Kidney (tissue), 14 donors: ENCODE data around the gene NECAB3. TPM values are rescaled to one million over a fixed set of nuclear protein-coding genes. Genes with fewer than 3 reads are reported as not detected.

Experiments used
- DNase-seq, 5 donors: peaks; one replicate each; pipeline ENCODE4 v3.0.0-alpha.2; 2013 to 2020
- FAIRE-seq: peaks from 2 replicates; lab custom pipeline; 2012; peaks lifted over from hg19 to GRCh38; lab: Jason Lieb, UNC
- H3K27ac ChIP-seq, 2 donors: one replicate each; pipeline ENCODE4 v1.7.0; 2013; ENCODE audit warnings: low read depth in 2 of 2, low read length in 2 of 2, inconsistent platforms in 1 of 2
- H3K27me3 ChIP-seq: one replicate; pipeline ENCODE4 v1.7.1; 2013; ENCODE audit warnings: low read length, inconsistent platforms; ENCODE audit not compliant: control insufficient read depth, insufficient read depth
- H3K36me3 ChIP-seq, 3 donors: one replicate each; pipeline versions ENCODE4 v1.7.0 to v1.7.1; 2013; ENCODE audit warnings: low read length in 3 of 3, control low read depth in 1 of 3, inconsistent platforms in 1 of 3; ENCODE audit not compliant: insufficient read depth in 3 of 3, control insufficient read depth in 2 of 3
- H3K4me1 ChIP-seq, 3 donors: one replicate each; pipeline versions ENCODE4 v1.7.0 to v1.7.1; 2013; ENCODE audit warnings: low read length in 3 of 3, inconsistent platforms in 1 of 3, low read depth in 1 of 3; ENCODE audit not compliant: control insufficient read depth in 2 of 3, insufficient read depth in 2 of 3
- H3K4me3 ChIP-seq, 3 donors: one replicate each; pipeline versions ENCODE4 v1.7.0 to v1.8.1; 2013; ENCODE audit warnings: low read length in 3 of 3, control low read depth in 1 of 3, inconsistent platforms in 1 of 3
- H3K9ac ChIP-seq, 3 donors: one replicate each; pipeline versions ENCODE4 v1.7.0 to v1.7.1; 2013; ENCODE audit warnings: low read length in 3 of 3, control low read depth in 1 of 3, inconsistent platforms in 1 of 3
- H3K9me3 ChIP-seq, 3 donors: one replicate each; pipeline versions ENCODE4 v1.7.0 to v1.7.1; 2013; ENCODE audit warnings: low read length in 3 of 3, control low read depth in 1 of 3, inconsistent platforms in 1 of 3; ENCODE audit not compliant: control insufficient read depth in 2 of 3, insufficient read depth in 1 of 3
- intact Hi-C: fragments of 100-400 bp; cut with DNase I; formaldehyde crosslinking; loops from one replicate; pipeline ENCODE4 v1.11.1; 2022
- polyA plus RNA-seq: library from polyadenylated mRNA; stranded (reverse); fragments of 350-450 nt; fragmentation: Illumina TruSeq; extraction: RNeasy Lipid Tissue Mini Kit (QIAGEN cat#74804); gene quantifications from one replicate; pipeline ENCODE4 v1.2.3, GENCODE V29; 2014; ENCODE audit warnings: low read depth, low replicate concordance; ENCODE audit not compliant: insufficient read depth
- total RNA-seq: library from RNA; stranded (reverse); fragmentation: NEBNext Ultra II Directional; extraction: Animal tissue kit (Norgen Biotek cat#: 25700); gene quantifications from one replicate; pipeline ENCODE4 v1.2.1, GENCODE V29; 2021
- TF ChIP-seq, protein P1 (sequence below): IDR thresholded peaks from 3 replicates; pipeline ENCODE4 v1.5.1; 2012; ENCODE audit warnings: mild to moderate bottlenecking, moderate library complexity, borderline replicate concordance; ENCODE audit not compliant: insufficient read depth; ENCODE audit errors: extremely low read depth
- donor health status: control.
- donor health status: control.
- donor health status: control.
- donor health status: control.
- donor health status: control.
- donor health status: DM: yes; HTN: yes; CAD: no.
- donor health status: Normal renal cell carcinoma (clear cell type).

Gene NECAB3
- total and polyA plus RNA-seq, 2 donors from 2014 or later: 19.7 to 35.6 TPM

DNA sequence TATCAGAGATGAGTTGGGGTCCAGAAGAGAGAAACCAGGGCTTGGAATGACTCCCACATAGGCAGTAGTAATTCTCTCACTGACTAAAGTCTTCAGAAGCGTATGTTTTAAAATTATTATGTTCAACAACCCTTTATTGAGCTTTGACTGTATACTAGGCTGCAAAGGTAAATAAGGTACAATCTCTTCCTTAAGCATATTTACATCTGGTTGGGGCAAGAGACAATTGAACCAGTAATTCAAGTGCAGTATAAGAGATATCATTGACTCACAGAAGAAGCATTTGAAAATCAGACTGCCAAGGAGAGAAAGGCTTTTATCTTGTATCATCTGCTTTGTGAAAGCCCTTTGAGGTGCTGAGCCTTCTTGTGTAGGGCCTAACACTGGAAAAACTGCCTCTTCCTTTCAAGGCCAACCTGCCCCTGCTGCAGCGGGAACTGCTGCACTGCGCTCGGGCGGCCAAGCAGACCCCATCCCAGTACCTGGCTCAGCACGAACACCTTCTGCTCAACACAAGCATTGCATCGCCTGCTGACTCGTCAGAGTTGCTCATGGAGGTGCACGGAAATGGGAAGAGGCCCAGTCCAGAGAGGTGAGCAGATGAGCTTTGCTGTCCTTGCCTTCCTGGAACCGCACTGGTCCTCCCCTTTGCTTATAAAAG is 51.4 kb downstream of the NECAB3 start:
- no peak for FAIRE-seq
- Histone ChIP-seq H3K4me3 (no peak overlapping the region), H3K9me3 (no peaks in the 10 kb centered on the region), H3K27me3 (no peaks in the 10 kb centered on the region), H3K36me3 (peaks cover 6 to 15% (median 12%) of the 10 kb centered on the region in 3 donors), H3K4me1 (no peaks in the 10 kb centered on the region), H3K9ac (no peak overlapping the region), H3K27ac (no peak overlapping the region)
- no peak for DNase-seq
- TF ChIP-seq, protein P1, sequence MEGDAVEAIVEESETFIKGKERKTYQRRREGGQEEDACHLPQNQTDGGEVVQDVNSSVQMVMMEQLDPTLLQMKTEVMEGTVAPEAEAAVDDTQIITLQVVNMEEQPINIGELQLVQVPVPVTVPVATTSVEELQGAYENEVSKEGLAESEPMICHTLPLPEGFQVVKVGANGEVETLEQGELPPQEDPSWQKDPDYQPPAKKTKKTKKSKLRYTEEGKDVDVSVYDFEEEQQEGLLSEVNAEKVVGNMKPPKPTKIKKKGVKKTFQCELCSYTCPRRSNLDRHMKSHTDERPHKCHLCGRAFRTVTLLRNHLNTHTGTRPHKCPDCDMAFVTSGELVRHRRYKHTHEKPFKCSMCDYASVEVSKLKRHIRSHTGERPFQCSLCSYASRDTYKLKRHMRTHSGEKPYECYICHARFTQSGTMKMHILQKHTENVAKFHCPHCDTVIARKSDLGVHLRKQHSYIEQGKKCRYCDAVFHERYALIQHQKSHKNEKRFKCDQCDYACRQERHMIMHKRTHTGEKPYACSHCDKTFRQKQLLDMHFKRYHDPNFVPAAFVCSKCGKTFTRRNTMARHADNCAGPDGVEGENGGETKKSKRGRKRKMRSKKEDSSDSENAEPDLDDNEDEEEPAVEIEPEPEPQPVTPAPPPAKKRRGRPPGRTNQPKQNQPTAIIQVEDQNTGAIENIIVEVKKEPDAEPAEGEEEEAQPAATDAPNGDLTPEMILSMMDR: no peak
- intact Hi-C loops: no loop called here

GRCh38 chr20:33621717-33622400 is 52.4 kb downstream of the NECAB3 start:
- DNase-seq: no peak
- no peak overlapping the region for H3K27ac ChIP-seq
- TF ChIP-seq, protein P1: no peak
- no peak overlapping the region for H3K9ac ChIP-seq
- no peak for FAIRE-seq
- no peaks in the 10 kb centered on the region for H3K4me1 ChIP-seq
- no peaks in the 10 kb centered on the region for H3K27me3 ChIP-seq
- peaks cover 6 to 14% (median 8%) of the 10 kb centered on the region in 3 donors for H3K36me3 ChIP-seq
- H3K4me3 ChIP-seq: no peak overlapping the region
- H3K9me3 ChIP-seq: no peaks in the 10 kb centered on the region
- intact Hi-C loops: no loop called here

GRCh38 chr20:33612001-33612400 is 62.2 kb downstream of the NECAB3 start:
- Histone ChIP-seq H3K27me3 (no peaks in the 10 kb centered on the region), H3K36me3 (peaks cover 2 to 29% (median 8%) of the 10 kb centered on the region in 3 donors), H3K4me3 (no peak overlapping the region), H3K27ac (no peak overlapping the region), H3K4me1 (peaks cover 0 to 4% (median 0%) of the 10 kb centered on the region in 3 donors), H3K9me3 (no peaks in the 10 kb centered on the region), H3K9ac (no peak overlapping the region)
- TF ChIP-seq, protein P1: no peak
- DNase-seq (no peak), FAIRE-seq (no peak)
- intact Hi-C loops: no loop called here
